SU-DHL-6 (cell line): ENCODE data around the gene HOXA5.

Experiments
- EZH2phosphoT487 ChIP-seq: fragments of 200-600 bp; sonication (generic), shearing (Covaris generic); conservative IDR thresholded peaks from 2 replicates; pipeline ENCODE4 v1.6.1; 2018; ENCODE audit warnings: mild to moderate bottlenecking, antibody characterized with exemption, low read length, moderate library complexity, mixed read lengths
- TF ChIP-seq, protein P1 (sequence below): fragments of 200-600 bp; sonication (generic); IDR thresholded peaks from one replicate; pipeline ENCODE4 v1.5.1; 2017; ENCODE audit warnings: antibody characterized with exemption, mild to moderate bottlenecking, low read length, moderate library complexity; ENCODE audit not compliant: insufficient read depth, poor library complexity, severe bottlenecking

GRCh38 chr7:27188386-27189294, 45.2 kb upstream of the HOXA5 start:
- TF ChIP-seq, protein P1, sequence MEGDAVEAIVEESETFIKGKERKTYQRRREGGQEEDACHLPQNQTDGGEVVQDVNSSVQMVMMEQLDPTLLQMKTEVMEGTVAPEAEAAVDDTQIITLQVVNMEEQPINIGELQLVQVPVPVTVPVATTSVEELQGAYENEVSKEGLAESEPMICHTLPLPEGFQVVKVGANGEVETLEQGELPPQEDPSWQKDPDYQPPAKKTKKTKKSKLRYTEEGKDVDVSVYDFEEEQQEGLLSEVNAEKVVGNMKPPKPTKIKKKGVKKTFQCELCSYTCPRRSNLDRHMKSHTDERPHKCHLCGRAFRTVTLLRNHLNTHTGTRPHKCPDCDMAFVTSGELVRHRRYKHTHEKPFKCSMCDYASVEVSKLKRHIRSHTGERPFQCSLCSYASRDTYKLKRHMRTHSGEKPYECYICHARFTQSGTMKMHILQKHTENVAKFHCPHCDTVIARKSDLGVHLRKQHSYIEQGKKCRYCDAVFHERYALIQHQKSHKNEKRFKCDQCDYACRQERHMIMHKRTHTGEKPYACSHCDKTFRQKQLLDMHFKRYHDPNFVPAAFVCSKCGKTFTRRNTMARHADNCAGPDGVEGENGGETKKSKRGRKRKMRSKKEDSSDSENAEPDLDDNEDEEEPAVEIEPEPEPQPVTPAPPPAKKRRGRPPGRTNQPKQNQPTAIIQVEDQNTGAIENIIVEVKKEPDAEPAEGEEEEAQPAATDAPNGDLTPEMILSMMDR = no peak
- no peak for TF ChIP-seq EZH2phosphoT487
